ENCODE results near the gene SYNC. TPM values are rescaled to one million over a fixed set of nuclear protein-coding genes. Genes with fewer than 3 reads are reported as not detected.

The SYNC gene
- total and polyA plus RNA-seq, 2 donors (not counting 1 experiment from before 2014, with no cell fraction given): 50.9 to 58.1 TPM

- no peak for DNase-seq (ENCODE audit: low read depth in 2 of 2)
- Histone ChIP-seq H2AFZ (ENCODE audit: low read length) (peak overlapping the region; percentile 30), H3K4me1 (ENCODE audit: control insufficient read depth, extremely low read depth, insufficient read depth, low read length) (peaks cover 12% of the 10 kb centered on the region), H3K4me2 (ENCODE audit: extremely low read depth, insufficient read depth, low read length) (peak overlapping the region; percentile 77), H3K36me3 (ENCODE audit: control insufficient read depth, insufficient read depth, low read length) (no peaks in the 10 kb centered on the region), H3K27ac (ENCODE audit: insufficient read depth, low read length) (no peak overlapping the region), H3K79me2 (ENCODE audit: control insufficient read depth, insufficient read depth, low read length) (no peaks in the 10 kb centered on the region), H3K27me3 (ENCODE audit: control insufficient read depth, insufficient read depth, low read length) (no peaks in the 10 kb centered on the region), H3K9ac (ENCODE audit: insufficient read depth, low read length) (peak overlapping the region; percentile 66), H3K9me3 (ENCODE audit: control insufficient read depth, insufficient read depth, low read depth, low read length) (no peaks in the 10 kb centered on the region), H3K4me3 (replicated peaks in 1 of 4; ENCODE audit: control extremely low read depth in 1 of 4, insufficient read depth in 1 of 4, low read depth in 3 of 4, low read length in 4 of 4) (peak overlapping the region; percentile 32 to 74 (median 62)), H4K20me1 (ENCODE audit: control insufficient read depth, extremely low read depth, insufficient read depth, low read length) (no peaks in the 10 kb centered on the region)
- TF ChIP-seq EZH2 (IDR thresholded peaks at IDR 0.05; ENCODE audit: low read length, missing control alignments): no peak
- no peak for TF ChIP-seq CTCF (conservative IDR thresholded peaks at IDR 0.05 in 1 of 2, IDR thresholded peaks at IDR 0.05 in 1 of 2; ENCODE audit: low read depth in 1 of 2, low read length in 2 of 2)
Measured at GRCh38 chr1:32742199-32742947, 39.8 kb upstream of the SYNC start.

- no peaks in the 10 kb centered on the region for H3K9me3 ChIP-seq (ENCODE audit: control insufficient read depth, insufficient read depth, low read depth, low read length)
- no peaks in the 10 kb centered on the region for H3K79me2 ChIP-seq (ENCODE audit: control insufficient read depth, insufficient read depth, low read length)
- H4K20me1 ChIP-seq (ENCODE audit: control insufficient read depth, extremely low read depth, insufficient read depth, low read length): no peaks in the 10 kb centered on the region
- no peak for DNase-seq (ENCODE audit: low read depth in 2 of 2)
- H2AFZ ChIP-seq (ENCODE audit: low read length): peak overlapping the region; percentile 64
- no peak overlapping the region for H3K27ac ChIP-seq (ENCODE audit: insufficient read depth, low read length)
- no peaks in the 10 kb centered on the region for H3K27me3 ChIP-seq (ENCODE audit: control insufficient read depth, insufficient read depth, low read length)
- peak overlapping the region; percentile 61 to 74 (median 65) for H3K4me3 ChIP-seq (replicated peaks in 1 of 4; ENCODE audit: control extremely low read depth in 1 of 4, insufficient read depth in 1 of 4, low read depth in 3 of 4, low read length in 4 of 4)
- peak overlapping the region; percentile 66 for H3K9ac ChIP-seq (ENCODE audit: insufficient read depth, low read length)
- TF ChIP-seq EZH2 (IDR thresholded peaks at IDR 0.05; ENCODE audit: low read length, missing control alignments): no peak
- TF ChIP-seq CTCF (conservative IDR thresholded peaks at IDR 0.05 in 1 of 2, IDR thresholded peaks at IDR 0.05 in 1 of 2; ENCODE audit: low read depth in 1 of 2, low read length in 2 of 2): peak; percentile 30 to 53
- peaks cover 12% of the 10 kb centered on the region for H3K4me1 ChIP-seq (ENCODE audit: control insufficient read depth, extremely low read depth, insufficient read depth, low read length)
- H3K36me3 ChIP-seq (ENCODE audit: control insufficient read depth, insufficient read depth, low read length): no peaks in the 10 kb centered on the region
- peak overlapping the region; percentile 88 for H3K4me2 ChIP-seq (ENCODE audit: extremely low read depth, insufficient read depth, low read length)
Measured at GRCh38 chr1:32741413-32742198, 39.0 kb upstream of the SYNC start.

- Histone ChIP-seq H3K4me2 (ENCODE audit: extremely low read depth, insufficient read depth, low read length) (peak overlapping the region; percentile 88), H3K79me2 (ENCODE audit: control insufficient read depth, insufficient read depth, low read length) (no peaks in the 10 kb centered on the region), H3K27me3 (ENCODE audit: control insufficient read depth, insufficient read depth, low read length) (no peaks in the 10 kb centered on the region), H3K27ac (ENCODE audit: insufficient read depth, low read length) (no peak overlapping the region), H4K20me1 (ENCODE audit: control insufficient read depth, extremely low read depth, insufficient read depth, low read length) (no peaks in the 10 kb centered on the region), H3K4me3 (replicated peaks in 1 of 4; ENCODE audit: control extremely low read depth in 1 of 4, insufficient read depth in 1 of 4, low read depth in 3 of 4, low read length in 4 of 4) (peak overlapping the region; percentile 55 to 74 (median 64)), H3K9ac (ENCODE audit: insufficient read depth, low read length) (peak overlapping the region; percentile 48), H2AFZ (ENCODE audit: low read length) (peak overlapping the region; percentile 64), H3K36me3 (ENCODE audit: control insufficient read depth, insufficient read depth, low read length) (no peaks in the 10 kb centered on the region), H3K4me1 (ENCODE audit: control insufficient read depth, extremely low read depth, insufficient read depth, low read length) (peaks cover 12% of the 10 kb centered on the region), H3K9me3 (ENCODE audit: control insufficient read depth, insufficient read depth, low read depth, low read length) (no peaks in the 10 kb centered on the region)
- TF ChIP-seq EZH2 (IDR thresholded peaks at IDR 0.05; ENCODE audit: low read length, missing control alignments) (no peak), CTCF (conservative IDR thresholded peaks at IDR 0.05 in 1 of 2, IDR thresholded peaks at IDR 0.05 in 1 of 2; ENCODE audit: low read depth in 1 of 2, low read length in 2 of 2) (no peak)
- DNase-seq (ENCODE audit: low read depth in 2 of 2): no peak
Measured at GRCh38 chr1:32741059-32741412, 38.5 kb upstream of the SYNC start.
